ENCODE measurements around the gene CMTM1.
A peak's percentile ranks its signal among the peaks of the same experiment; 100 is the strongest.

The CMTM1 gene

DNA sequence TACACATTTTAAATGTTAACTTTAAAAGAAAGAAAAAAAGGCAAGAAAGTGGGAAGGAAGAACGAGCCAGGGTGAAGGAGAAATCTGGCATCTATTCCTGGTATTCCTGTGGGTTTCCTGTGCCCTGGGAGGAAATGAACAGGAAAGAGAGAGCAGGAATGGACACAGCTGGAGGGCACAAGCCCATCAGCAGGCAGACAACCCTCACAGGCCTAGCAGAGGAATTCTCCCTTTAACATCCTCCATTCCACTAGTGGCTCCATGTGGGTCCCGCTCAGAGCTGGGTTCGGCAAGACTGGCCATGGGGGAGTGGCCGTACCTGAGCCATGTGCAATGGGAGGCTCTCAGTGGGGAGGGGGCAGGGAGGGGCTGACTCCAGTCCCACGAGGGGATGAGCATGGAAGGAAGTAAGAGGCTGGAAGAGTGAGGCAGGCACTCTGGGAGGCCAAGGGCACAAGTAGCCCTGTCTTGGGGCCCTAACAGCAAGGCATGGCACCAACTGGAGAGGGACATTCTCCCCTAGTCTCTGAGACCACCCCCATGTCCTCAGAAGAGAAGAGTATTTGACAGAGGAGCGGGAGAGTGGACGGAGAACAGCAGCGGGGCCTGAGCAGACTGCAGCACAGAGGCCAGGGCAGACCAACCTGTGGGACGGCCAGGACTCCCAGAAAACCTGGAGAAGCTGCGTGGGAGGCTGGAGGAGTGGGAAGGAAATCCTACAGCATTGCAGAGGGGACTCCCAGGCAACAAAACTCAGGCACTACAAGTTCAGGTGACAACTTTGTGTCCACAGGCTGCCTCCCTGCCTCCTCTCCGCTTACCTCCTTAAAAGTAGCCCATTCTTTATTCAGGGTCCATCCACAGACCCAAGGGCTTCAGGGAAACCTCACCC, 46.5 kb upstream of the CMTM1 start:
- H3K27me3 ChIP-seq (ENCODE audit: insufficient read depth, poor library complexity, severe bottlenecking): no peaks in the 10 kb centered on the region
- TF ChIP-seq, protein P1, sequence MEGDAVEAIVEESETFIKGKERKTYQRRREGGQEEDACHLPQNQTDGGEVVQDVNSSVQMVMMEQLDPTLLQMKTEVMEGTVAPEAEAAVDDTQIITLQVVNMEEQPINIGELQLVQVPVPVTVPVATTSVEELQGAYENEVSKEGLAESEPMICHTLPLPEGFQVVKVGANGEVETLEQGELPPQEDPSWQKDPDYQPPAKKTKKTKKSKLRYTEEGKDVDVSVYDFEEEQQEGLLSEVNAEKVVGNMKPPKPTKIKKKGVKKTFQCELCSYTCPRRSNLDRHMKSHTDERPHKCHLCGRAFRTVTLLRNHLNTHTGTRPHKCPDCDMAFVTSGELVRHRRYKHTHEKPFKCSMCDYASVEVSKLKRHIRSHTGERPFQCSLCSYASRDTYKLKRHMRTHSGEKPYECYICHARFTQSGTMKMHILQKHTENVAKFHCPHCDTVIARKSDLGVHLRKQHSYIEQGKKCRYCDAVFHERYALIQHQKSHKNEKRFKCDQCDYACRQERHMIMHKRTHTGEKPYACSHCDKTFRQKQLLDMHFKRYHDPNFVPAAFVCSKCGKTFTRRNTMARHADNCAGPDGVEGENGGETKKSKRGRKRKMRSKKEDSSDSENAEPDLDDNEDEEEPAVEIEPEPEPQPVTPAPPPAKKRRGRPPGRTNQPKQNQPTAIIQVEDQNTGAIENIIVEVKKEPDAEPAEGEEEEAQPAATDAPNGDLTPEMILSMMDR (IDR thresholded peaks at IDR 0.05; ENCODE audit: poor library complexity, severe bottlenecking): no peak
- no peaks in the 10 kb centered on the region for H3K9me3 ChIP-seq (ENCODE audit: severe bottlenecking)
- H3K36me3 ChIP-seq (ENCODE audit: low read depth): peaks cover 20% of the 10 kb centered on the region
- DNase-seq (ENCODE audit: low spot score) (no peak), ATAC-seq (ENCODE audit: low read depth) (no peak)
- no peak overlapping the region for H3K4me3 ChIP-seq (ENCODE audit: severe bottlenecking)
- no peak overlapping the region for H3K27ac ChIP-seq (ENCODE audit: poor library complexity, severe bottlenecking)
- peaks cover 36% of the 10 kb centered on the region for H3K4me1 ChIP-seq (ENCODE audit: insufficient read depth, poor library complexity, severe bottlenecking)

GRCh38 chr16:66520406-66521170, 45.7 kb upstream of the CMTM1 start:
- ATAC-seq (ENCODE audit: low read depth) (no peak), DNase-seq (ENCODE audit: low spot score) (no peak)
- Histone ChIP-seq H3K4me3 (ENCODE audit: severe bottlenecking) (no peak overlapping the region), H3K27ac (ENCODE audit: poor library complexity, severe bottlenecking) (peak overlapping the region; percentile 74), H3K27me3 (ENCODE audit: insufficient read depth, poor library complexity, severe bottlenecking) (no peaks in the 10 kb centered on the region), H3K9me3 (ENCODE audit: severe bottlenecking) (no peaks in the 10 kb centered on the region), H3K36me3 (ENCODE audit: low read depth) (peaks cover 23% of the 10 kb centered on the region), H3K4me1 (ENCODE audit: insufficient read depth, poor library complexity, severe bottlenecking) (peaks cover 36% of the 10 kb centered on the region)
- TF ChIP-seq, protein P1 (IDR thresholded peaks at IDR 0.05; ENCODE audit: poor library complexity, severe bottlenecking): no peak

GRCh38 chr16:66521252-66521713, 45.0 kb upstream of the CMTM1 start:
- Histone ChIP-seq H3K4me1 (ENCODE audit: insufficient read depth, poor library complexity, severe bottlenecking) (peaks cover 33% of the 10 kb centered on the region), H3K27ac (ENCODE audit: poor library complexity, severe bottlenecking) (peak overlapping the region; percentile 74), H3K36me3 (ENCODE audit: low read depth) (peaks cover 18% of the 10 kb centered on the region), H3K4me3 (ENCODE audit: severe bottlenecking) (no peak overlapping the region), H3K9me3 (ENCODE audit: severe bottlenecking) (no peaks in the 10 kb centered on the region), H3K27me3 (ENCODE audit: insufficient read depth, poor library complexity, severe bottlenecking) (no peaks in the 10 kb centered on the region)
- ATAC-seq (ENCODE audit: low read depth) (no peak), DNase-seq (ENCODE audit: low spot score) (no peak)
- TF ChIP-seq, protein P1 (IDR thresholded peaks at IDR 0.05; ENCODE audit: poor library complexity, severe bottlenecking): no peak

- Histone ChIP-seq H3K4me3 (ENCODE audit: severe bottlenecking) (no peak overlapping the region), H3K27me3 (ENCODE audit: insufficient read depth, poor library complexity, severe bottlenecking) (no peaks in the 10 kb centered on the region), H3K9me3 (ENCODE audit: severe bottlenecking) (no peaks in the 10 kb centered on the region), H3K36me3 (ENCODE audit: low read depth) (peaks cover 18% of the 10 kb centered on the region), H3K4me1 (ENCODE audit: insufficient read depth, poor library complexity, severe bottlenecking) (peaks cover 27% of the 10 kb centered on the region), H3K27ac (ENCODE audit: poor library complexity, severe bottlenecking) (peak overlapping the region; percentile 74)
- DNase-seq (ENCODE audit: low spot score) (no peak), ATAC-seq (ENCODE audit: low read depth) (peak; percentile 77)
- TF ChIP-seq, protein P1 (IDR thresholded peaks at IDR 0.05; ENCODE audit: poor library complexity, severe bottlenecking): no peak
These were observed 44.1 kb upstream of the CMTM1 start for GRCh38 chr16:66521951-66522771.

All from RWPE2 (cell line).